HG03469 (cell line): ENCODE results near the gene KLF16.
A peak's percentile ranks its signal among the peaks of the same experiment; 100 is the strongest.

Experiments used
- ATAC-seq: cut with Tn5 transposase; IDR thresholded peaks from one replicate; pipeline ENCODE4 v1.9.1; 2021; ENCODE audit warnings: mild to moderate bottlenecking, moderate library complexity, moderate number of reproducible peaks; ENCODE audit not compliant: unreplicated experiment

Gene KLF16

GRCh38 chr19:1871630-1872029 is 8.3 kb upstream of the KLF16 start:
- no peak for ATAC-seq

- ATAC-seq: no peak
These were observed 7.8 kb upstream of the KLF16 start for GRCh38 chr19:1871140-1871597.

DNA sequence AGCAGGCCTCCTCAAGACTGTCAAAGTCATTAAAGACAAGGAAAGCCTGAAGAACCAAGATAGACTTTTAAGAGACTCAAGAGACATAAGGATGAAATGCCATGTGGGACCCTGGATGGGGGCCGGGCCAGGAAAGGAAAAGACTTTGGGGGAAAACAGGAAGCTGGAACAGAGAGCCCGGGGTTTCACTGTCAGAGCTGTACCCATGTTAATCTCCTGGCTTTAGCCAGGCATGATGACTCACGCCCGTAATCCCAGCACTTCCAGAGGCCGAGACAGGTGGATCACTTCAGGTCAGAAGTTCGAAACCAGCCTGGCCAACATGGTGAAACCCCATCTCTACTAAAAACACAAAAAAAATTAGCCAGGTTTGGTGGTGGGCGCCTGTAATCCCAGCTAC is 5.6 kb upstream of the KLF16 start:
- ATAC-seq: no peak

DNA sequence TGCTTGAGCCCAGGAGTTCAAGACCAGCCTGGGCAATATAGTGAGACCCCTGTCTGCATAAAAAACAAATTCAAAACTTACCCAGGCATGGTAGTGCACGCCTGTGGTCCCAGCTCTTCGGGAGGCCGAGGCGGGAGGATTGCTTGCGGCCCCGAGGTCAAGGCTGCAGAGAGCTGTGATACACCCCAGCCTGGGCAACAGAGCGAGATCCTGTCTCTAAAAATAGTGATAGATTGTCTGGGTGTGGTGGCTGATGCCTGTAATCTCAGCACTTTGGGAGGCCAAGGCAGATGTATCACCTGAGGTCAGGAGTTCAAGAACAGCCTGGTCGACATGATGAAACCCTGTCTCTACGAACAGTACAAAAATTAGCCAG is 4.0 kb upstream of the KLF16 start:
- no peak for ATAC-seq

DNA sequence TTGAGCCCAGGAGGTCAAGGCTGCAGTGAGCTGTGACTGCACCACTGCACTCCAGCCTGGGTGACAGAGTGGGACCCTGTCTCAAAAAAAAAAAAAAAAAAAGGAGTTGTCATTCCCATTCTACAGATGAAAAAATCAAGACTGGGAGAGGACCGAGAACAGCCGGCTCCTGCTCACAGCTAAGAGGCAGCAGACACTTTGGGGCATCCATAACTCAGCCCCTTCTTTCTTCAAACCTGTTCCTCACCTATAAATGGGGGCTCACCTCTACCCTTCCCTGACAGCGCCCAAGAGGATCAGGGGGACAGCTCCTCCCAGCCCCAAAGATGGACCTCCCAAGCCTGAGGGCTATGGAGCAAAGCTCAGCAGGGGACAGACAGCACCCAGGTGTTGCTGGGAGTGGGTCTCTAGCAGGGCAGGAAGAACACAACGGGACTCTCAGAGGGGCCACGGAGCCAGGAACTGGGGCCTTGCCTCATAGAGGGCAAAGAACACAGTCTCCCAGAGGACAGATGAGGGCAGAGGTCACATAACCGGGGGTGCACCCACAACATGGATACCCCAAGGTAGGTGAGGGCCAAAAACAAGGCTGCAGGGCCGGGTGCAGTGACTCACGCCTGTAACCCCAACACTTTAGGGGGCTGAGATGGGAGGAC is 3.4 kb upstream of the KLF16 start:
- ATAC-seq: no peak

- no peak for ATAC-seq
These were observed 2.0 kb upstream of the KLF16 start for GRCh38 chr19:1865172-1866010.

DNA sequence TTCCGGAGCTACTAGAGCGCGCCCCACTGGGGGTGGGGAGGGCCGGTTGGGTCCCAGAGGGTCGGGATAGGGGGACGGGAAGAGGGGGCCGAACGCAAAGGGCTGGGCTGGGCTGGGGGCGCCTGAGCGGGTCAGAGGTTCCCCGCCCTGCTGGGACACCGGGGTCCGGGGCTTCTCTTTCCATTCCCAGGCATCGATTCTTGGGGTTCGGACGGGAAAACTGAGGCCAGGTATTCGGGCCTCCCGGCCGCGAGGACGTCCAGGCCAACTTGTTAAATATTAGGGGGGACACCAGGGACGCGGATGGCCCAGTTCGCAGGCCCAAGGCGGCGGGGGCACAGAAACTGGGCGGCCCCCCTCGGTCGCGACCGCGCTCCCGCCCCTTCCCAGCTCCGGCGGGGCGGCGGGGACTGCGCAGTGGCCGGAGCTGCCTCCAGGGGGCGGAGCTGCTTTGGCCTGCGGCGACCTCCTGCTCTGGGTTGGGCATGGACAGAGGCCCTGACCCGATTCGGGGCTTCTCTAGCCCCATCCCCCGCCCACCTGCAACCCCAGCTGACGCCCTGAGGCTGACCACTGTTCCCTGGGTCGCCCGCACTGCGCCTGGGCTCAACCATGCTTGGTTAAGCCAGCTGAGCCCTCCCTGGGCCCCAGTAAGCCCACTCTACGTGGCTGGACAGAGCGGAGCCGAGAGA is 1.2 kb upstream of the KLF16 start:
- no peak for ATAC-seq

GRCh38 chr19:1863638-1864479 is 480 bp upstream of the KLF16 start:
- ATAC-seq: peak; percentile 38

DNA sequence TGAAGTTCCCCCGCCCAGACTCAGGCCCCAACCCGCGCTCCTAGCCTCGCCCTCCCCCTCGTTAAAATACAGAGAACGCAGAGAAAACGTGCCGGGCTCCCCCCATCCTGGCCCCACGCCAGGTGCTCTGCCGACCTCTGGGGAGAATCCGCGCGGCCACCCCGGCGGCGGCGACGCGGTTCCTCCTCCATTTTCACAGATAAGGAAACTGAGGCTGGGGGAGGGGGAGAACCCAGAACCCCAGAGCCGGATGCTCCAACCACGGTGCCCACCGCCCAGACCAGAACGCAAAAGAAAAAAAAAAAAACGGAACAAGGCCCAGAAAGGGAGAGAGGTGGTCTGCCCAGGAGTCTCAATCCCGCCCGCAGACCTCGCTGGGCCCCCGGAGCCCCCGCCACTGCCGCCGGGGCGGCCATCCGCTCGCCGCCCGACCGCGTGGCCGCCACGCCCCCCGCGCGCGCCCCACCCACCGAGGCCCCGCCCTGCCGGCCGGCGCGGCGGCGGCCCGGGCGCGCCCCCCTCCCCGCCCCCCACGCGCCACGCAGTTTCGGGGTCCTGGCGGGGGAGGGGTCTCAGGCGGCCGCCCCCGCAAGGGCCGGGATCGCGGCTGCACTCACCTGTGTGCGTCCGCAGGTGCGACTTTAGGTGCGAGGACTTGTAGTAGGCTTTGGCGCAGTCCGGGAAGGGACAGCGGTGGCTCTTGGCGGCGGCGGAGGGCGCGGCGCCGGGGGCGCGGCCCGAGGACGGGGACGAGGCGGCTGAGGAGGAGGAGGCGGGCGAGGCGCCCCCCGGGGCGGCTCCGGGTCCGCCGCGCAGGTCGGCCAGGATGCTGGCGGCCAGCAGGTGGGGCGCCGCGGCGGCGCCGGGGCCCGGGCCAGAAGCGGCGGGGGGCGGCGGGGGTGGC is 703 bp downstream of the KLF16 start:
- no peak for ATAC-seq

DNA sequence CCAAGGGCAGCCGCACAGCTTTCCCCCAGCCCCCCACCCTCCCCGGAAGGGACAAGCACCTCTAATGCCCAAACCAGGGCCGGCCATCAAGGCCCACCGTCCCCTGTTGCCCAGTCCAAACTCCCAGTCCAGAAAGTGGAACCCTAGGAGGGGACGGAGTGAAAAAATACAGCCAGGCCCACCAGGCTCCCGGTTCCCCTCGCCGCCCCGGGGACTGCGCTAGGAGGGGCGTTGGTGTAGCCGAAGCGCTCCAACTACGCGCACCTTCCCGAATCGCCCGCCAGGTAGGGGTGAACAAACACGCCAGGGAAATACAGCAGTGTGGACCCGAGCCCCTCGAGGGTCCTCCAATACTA is 1.3 kb downstream of the KLF16 start:
- no peak for ATAC-seq

- no peak for ATAC-seq
These were observed 1.8 kb downstream of the KLF16 start for GRCh38 chr19:1861599-1862031.

DNA sequence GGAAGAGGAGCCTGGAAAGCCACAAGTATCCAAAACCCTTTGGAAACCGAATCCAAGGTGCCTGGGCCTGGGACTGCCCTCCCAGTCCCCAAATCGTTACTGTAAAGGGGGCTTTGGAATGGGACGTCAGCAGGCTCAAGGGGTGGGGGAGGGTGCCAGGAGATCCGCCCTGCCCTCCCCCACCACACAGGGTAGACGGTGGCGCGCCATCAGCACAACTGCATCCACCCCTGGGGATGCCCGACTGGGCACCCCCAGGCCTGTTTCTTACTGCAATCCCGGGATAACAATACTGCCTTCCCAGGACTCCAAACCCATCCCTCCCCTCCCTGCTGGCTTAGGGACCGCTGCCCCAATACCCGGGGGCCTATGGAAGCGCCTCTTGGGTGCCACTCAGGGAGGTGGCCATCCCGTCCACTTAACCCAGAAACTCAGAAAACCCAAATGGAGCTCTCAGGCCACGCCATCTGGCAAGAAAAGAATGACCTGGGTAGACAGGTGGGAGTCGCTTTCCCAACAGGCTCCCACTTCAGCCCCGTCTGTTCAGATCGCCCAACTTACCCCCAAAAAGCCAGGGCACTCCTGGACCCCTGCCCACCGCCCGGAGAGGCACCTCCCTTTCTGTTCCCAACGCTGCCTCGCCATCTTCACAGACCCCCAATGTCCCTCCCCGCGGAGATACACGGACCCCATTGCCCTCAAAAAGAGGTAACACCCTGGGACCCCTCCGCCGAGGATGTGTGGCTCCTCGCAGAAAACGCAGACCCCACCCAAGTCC is 2.4 kb downstream of the KLF16 start:
- no peak for ATAC-seq

- ATAC-seq: no peak
These were observed 3.2 kb downstream of the KLF16 start for GRCh38 chr19:1860042-1860775.

GRCh38 chr19:1859331-1859781 is 4.0 kb downstream of the KLF16 start:
- ATAC-seq: no peak

GRCh38 chr19:1858412-1859081 is 4.8 kb downstream of the KLF16 start:
- ATAC-seq: no peak

DNA sequence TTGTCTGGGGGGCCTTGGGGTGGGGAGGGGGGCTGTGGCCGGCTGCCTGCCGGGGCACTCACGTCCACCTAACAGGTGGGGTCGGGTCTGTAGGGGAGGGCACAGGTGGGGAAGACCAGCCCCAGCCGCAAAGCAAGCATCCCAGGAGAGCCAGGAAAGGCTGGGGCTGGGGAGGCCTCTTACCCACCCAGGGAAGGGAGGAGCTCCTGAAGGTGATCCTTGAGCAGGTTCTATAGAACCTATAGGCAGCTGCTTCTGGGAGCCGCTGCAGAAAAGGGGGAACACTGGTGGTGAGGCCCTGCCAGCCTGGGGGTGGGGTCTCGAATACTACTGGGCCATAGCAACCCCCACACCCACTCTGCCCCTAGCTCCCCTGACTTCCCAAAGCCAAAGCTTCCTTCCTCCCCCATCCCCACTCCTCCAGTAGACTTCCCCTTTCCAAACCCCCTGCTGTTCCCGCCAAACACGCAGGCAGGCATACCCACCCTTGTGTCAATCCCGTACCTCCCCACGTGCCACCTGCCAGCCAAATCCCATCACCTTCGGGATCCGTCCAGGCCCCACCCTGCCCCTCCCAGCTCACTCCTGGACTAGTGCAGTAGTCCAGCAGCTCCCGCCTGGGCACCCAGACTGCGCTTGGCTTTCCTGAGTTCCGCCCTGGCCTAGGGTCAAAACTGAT is 5.6 kb downstream of the KLF16 start:
- ATAC-seq: no peak
